Fibroblast of lung (primary cell): ENCODE data around the gene IMMP2L. TPM values are rescaled to one million over a fixed set of nuclear protein-coding genes. Genes with fewer than 3 reads are reported as not detected.

Experiments used
- DNase-seq, 2 donors: peaks; one replicate each; pipeline versions ENCODE4 v3.0.0 to v3.0.0-alpha.2; 2010; ENCODE audit warnings: low read depth in 2 of 2
- H2AFZ ChIP-seq: 2 replicates; pipeline ENCODE4 v1.5.1; 2012; ENCODE audit warnings: low read length, control low read depth, inconsistent platforms
- H3K27ac ChIP-seq: 2 replicates; pipeline ENCODE4 v1.5.1; 2011; ENCODE audit warnings: low read length, control low read depth; ENCODE audit not compliant: insufficient read depth
- H3K27me3 ChIP-seq: 2 replicates; pipeline ENCODE4 v1.5.1; 2011; ENCODE audit warnings: mild to moderate bottlenecking, low read length; ENCODE audit not compliant: control insufficient read depth, insufficient read depth
- H3K36me3 ChIP-seq: 2 replicates; pipeline ENCODE4 v1.5.1; 2011; ENCODE audit warnings: low read length; ENCODE audit not compliant: control insufficient read depth, insufficient read depth
- H3K4me1 ChIP-seq: 2 replicates; pipeline ENCODE4 v1.5.1; 2011; ENCODE audit warnings: low read length; ENCODE audit not compliant: control insufficient read depth, insufficient read depth; ENCODE audit errors: extremely low read depth
- H3K4me2 ChIP-seq: 2 replicates; pipeline ENCODE4 v1.5.1; 2011; ENCODE audit warnings: low read length, control low read depth; ENCODE audit not compliant: insufficient read depth; ENCODE audit errors: extremely low read depth
- H3K4me3 ChIP-seq, 4 experiments: fragments of 200-600 bp in 1 of 4; sonication (generic) in 1 of 4; replicated peaks in 1 of 4; 2 replicates each; pipeline ENCODE4 v1.5.1; 2011 to 2016; ENCODE audit warnings: low read length in 4 of 4, low read depth in 3 of 4, mild to moderate bottlenecking in 3 of 4, control low read depth in 2 of 4, inconsistent platforms in 1 of 4, mixed read lengths in 1 of 4; ENCODE audit not compliant: insufficient read depth in 1 of 4; ENCODE audit errors: control extremely low read depth in 1 of 4
- H3K79me2 ChIP-seq: 2 replicates; pipeline ENCODE4 v1.5.1; 2012; ENCODE audit warnings: mild to moderate bottlenecking, low read length, inconsistent platforms; ENCODE audit not compliant: control insufficient read depth, insufficient read depth
- H3K9ac ChIP-seq: 2 replicates; pipeline ENCODE4 v1.5.1; 2011; ENCODE audit warnings: mild to moderate bottlenecking, low read length, control low read depth; ENCODE audit not compliant: insufficient read depth
- H3K9me3 ChIP-seq: 2 replicates; pipeline ENCODE4 v1.5.1; 2012; ENCODE audit warnings: low read depth, low read length; ENCODE audit not compliant: control insufficient read depth, insufficient read depth
- H4K20me1 ChIP-seq: 2 replicates; pipeline ENCODE4 v1.5.1; 2011; ENCODE audit warnings: low read length; ENCODE audit not compliant: control insufficient read depth, insufficient read depth; ENCODE audit errors: extremely low read depth
- EZH2 ChIP-seq: IDR thresholded peaks from 2 replicates; pipeline ENCODE4 v1.5.1; 2012; ENCODE audit warnings: low read length, control low read depth, mild to moderate bottlenecking; ENCODE audit errors: missing control alignments
- polyA plus RNA-seq, 2 donors: library from polyadenylated mRNA; depleted of rRNA in 1 of 2; stranded (reverse) in 1 of 2; unstranded in 1 of 2; fragments of >200 nt; gene quantifications; 2 replicates each; pipeline ENCODE4 v1.2.1, GENCODE V29; 2011 to 2012; ENCODE audit warnings: missing spikeins in 1 of 2
- total RNA-seq: library from RNA; depleted of rRNA; stranded (reverse); fragments of >200 nt; gene quantifications from 2 replicates; pipeline ENCODE4 v1.2.1, GENCODE V29; 2014
- TF ChIP-seq, protein P1 (sequence below), 2 donors: IDR thresholded peaks in 1 of 2; conservative IDR thresholded peaks in 1 of 2; 1 replicate in 1 of 2; 2 replicates in 1 of 2; pipeline ENCODE4 v1.5.1; 2011 to 2012; ENCODE audit warnings: low read length in 2 of 2, control low read depth in 1 of 2, inconsistent platforms in 1 of 2, low read depth in 1 of 2, mild to moderate bottlenecking in 1 of 2

The IMMP2L gene
- total and polyA plus RNA-seq, 2 donors (not counting 1 experiment from before 2014, with no cell fraction given), result 6.9 to 14.4 TPM

DNA sequence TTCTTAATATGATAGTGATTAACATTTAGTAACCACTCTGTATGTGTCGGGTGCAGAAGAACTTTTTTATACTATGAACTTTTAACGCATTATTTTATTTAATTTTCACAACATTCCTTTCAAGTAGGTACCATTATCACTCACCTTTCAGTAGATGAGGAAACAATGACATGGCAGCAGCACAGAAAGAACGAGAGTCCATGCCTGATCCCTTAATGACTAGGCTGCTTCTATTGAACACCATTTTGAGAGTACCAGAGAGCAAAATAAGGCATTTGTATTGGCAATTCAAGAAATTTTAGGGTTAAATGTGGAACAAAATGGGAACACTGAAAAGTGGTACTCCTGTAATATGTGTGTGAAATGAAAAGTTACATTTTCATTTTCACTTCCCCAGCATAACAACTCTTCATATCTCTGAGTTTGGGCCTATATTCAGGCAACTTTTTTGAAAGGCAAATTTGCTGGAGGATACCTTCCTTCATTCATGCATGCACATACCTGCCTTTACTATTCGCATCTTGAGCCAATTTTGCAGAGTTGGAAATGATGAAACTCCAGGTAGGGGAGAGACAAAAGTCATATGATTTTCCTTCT, 458.5 kb downstream of the IMMP2L start:
- no peak for DNase-seq
- Histone ChIP-seq H3K4me2 (no peak overlapping the region), H3K27ac (no peak overlapping the region), H3K9me3 (no peaks in the 10 kb centered on the region), H3K4me1 (peaks cover 5% of the 10 kb centered on the region), H2AFZ (no peak overlapping the region), H3K27me3 (no peaks in the 10 kb centered on the region), H3K4me3 (no peak overlapping the region), H3K9ac (no peak overlapping the region), H3K36me3 (no peaks in the 10 kb centered on the region), H4K20me1 (no peaks in the 10 kb centered on the region), H3K79me2 (no peaks in the 10 kb centered on the region)
- TF ChIP-seq, protein P1, sequence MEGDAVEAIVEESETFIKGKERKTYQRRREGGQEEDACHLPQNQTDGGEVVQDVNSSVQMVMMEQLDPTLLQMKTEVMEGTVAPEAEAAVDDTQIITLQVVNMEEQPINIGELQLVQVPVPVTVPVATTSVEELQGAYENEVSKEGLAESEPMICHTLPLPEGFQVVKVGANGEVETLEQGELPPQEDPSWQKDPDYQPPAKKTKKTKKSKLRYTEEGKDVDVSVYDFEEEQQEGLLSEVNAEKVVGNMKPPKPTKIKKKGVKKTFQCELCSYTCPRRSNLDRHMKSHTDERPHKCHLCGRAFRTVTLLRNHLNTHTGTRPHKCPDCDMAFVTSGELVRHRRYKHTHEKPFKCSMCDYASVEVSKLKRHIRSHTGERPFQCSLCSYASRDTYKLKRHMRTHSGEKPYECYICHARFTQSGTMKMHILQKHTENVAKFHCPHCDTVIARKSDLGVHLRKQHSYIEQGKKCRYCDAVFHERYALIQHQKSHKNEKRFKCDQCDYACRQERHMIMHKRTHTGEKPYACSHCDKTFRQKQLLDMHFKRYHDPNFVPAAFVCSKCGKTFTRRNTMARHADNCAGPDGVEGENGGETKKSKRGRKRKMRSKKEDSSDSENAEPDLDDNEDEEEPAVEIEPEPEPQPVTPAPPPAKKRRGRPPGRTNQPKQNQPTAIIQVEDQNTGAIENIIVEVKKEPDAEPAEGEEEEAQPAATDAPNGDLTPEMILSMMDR (conservative IDR thresholded peaks at IDR 0.05 in 1 of 2, IDR thresholded peaks at IDR 0.05 in 1 of 2; ENCODE audit: low read depth in 1 of 2, low read length in 2 of 2), result no peak
- TF ChIP-seq EZH2, result no peak

DNA sequence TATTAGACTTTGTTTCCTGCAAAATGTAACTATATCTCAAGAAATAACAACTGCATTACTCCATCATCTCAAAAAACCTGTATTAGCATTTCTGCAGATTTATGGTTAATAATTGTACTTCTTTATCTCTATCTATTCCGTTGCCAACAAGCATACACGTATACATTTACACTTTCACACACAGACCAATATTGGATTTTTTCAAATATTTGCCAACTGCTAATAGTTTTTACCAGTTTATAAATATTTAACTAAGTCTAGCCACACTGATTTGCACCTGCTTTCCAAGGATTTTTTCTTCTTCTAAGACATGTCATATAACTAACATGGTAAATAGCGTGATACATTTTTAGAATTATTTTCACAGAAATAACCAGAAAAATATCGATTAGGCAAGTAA, 459.2 kb downstream of the IMMP2L start:
- no peaks in the 10 kb centered on the region for H4K20me1 ChIP-seq
- no peaks in the 10 kb centered on the region for H3K79me2 ChIP-seq
- no peaks in the 10 kb centered on the region for H3K9me3 ChIP-seq
- no peak overlapping the region for H3K4me3 ChIP-seq
- H3K36me3 ChIP-seq, result no peaks in the 10 kb centered on the region
- H3K4me2 ChIP-seq, result no peak overlapping the region
- no peak overlapping the region for H2AFZ ChIP-seq
- no peak for TF ChIP-seq EZH2
- H3K27ac ChIP-seq, result no peak overlapping the region
- no peak for DNase-seq
- no peak overlapping the region for H3K9ac ChIP-seq
- H3K27me3 ChIP-seq, result no peaks in the 10 kb centered on the region
- H3K4me1 ChIP-seq, result peaks cover 5% of the 10 kb centered on the region

GRCh38 chr7:111101856-111102646, 460.2 kb downstream of the IMMP2L start:
- no peak for TF ChIP-seq EZH2
- TF ChIP-seq, protein P1 (conservative IDR thresholded peaks at IDR 0.05 in 1 of 2, IDR thresholded peaks at IDR 0.05 in 1 of 2; ENCODE audit: low read depth in 1 of 2, low read length in 2 of 2), result no peak
- Histone ChIP-seq H4K20me1 (no peaks in the 10 kb centered on the region), H3K9me3 (no peaks in the 10 kb centered on the region), H3K4me3 (no peak overlapping the region), H3K4me2 (no peak overlapping the region), H3K27me3 (no peaks in the 10 kb centered on the region), H3K4me1 (peaks cover 2% of the 10 kb centered on the region), H3K79me2 (no peaks in the 10 kb centered on the region), H2AFZ (no peak overlapping the region), H3K27ac (no peak overlapping the region), H3K36me3 (no peaks in the 10 kb centered on the region), H3K9ac (no peak overlapping the region)
- no peak for DNase-seq
